Measurements from ENCODE around the gene PODNL1. TPM values are rescaled to one million over a fixed set of nuclear protein-coding genes. Genes with fewer than 3 reads are reported as not detected.
A peak's percentile ranks its signal among the peaks of the same experiment; 100 is the strongest.
"Not testable (repeated sequence)": the region's sequence is repeated elsewhere in the genome, so short reads cannot be mapped to it uniquely, and the experiment has no call there.

Gene PODNL1
- total RNA-seq, 4 donors from 2014 or later, result 0.35 TPM; not detected in 3

DNA sequence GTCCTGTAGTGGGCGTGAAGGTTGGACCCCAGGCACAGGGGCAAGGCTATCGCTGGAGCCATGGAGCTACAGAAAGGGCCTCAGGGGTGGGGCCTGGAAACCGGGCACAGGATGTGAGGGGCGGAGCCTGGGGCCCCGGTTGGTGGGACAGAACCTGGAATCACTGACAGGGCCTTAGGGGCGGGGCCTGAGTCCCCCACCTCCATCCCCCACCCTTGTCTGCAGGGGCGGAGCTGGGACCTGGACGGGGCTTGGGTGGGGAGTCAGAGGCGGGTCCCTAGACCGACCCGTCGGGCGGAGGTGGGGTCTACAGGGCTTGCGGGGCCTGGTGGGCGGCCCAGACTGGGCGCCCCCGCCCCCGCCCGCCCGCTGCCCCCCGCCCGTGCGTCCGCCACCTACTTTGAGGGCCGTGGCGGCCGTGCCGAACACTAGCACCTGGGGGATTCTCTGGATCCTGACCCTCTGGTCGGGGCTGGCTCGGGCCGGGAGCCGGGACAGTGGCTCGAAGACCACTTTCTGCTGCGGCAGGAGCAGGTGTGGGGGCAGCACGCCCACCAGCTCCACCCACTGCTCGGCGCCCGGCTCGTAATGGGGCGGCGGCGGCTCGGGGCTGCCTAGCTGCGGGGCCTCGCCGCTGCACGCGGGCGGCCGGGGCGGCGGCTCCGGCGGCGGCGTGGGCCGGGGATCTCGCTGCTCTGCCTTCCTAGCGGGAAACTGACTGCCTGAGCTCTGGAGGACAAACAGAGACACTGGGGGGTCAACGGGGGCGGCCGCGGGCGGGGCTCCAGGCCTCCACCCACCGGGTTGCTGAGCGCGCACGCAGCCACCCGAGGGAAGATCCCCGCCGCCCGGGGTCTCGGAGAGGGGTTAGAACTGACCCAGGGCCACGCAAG is 40.4 kb upstream of the PODNL1 start:
- no peaks in the 10 kb centered on the region for H3K27me3 ChIP-seq
- H3K27ac ChIP-seq, result peak overlapping the region; percentile 60 to 74 (median 70)
- DNase-seq, result peak; percentile 66 to 86 (median 76)
- TF ChIP-seq, protein P1, sequence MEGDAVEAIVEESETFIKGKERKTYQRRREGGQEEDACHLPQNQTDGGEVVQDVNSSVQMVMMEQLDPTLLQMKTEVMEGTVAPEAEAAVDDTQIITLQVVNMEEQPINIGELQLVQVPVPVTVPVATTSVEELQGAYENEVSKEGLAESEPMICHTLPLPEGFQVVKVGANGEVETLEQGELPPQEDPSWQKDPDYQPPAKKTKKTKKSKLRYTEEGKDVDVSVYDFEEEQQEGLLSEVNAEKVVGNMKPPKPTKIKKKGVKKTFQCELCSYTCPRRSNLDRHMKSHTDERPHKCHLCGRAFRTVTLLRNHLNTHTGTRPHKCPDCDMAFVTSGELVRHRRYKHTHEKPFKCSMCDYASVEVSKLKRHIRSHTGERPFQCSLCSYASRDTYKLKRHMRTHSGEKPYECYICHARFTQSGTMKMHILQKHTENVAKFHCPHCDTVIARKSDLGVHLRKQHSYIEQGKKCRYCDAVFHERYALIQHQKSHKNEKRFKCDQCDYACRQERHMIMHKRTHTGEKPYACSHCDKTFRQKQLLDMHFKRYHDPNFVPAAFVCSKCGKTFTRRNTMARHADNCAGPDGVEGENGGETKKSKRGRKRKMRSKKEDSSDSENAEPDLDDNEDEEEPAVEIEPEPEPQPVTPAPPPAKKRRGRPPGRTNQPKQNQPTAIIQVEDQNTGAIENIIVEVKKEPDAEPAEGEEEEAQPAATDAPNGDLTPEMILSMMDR (IDR thresholded peaks at IDR 0.05), result no peak
- no peak for TF ChIP-seq POLR2A (IDR thresholded peaks at IDR 0.05)
- peaks cover 0 to 33% (median 0%) of the 10 kb centered on the region in 3 donors for H3K36me3 ChIP-seq
- peaks cover 0 to 24% (median 13%) of the 10 kb centered on the region in 4 donors for H3K4me1 ChIP-seq
- H3K9me3 ChIP-seq, result no peaks in the 10 kb centered on the region
- H3K4me3 ChIP-seq, result peak overlapping the region; percentile 40 to 57 (median 50)

DNA sequence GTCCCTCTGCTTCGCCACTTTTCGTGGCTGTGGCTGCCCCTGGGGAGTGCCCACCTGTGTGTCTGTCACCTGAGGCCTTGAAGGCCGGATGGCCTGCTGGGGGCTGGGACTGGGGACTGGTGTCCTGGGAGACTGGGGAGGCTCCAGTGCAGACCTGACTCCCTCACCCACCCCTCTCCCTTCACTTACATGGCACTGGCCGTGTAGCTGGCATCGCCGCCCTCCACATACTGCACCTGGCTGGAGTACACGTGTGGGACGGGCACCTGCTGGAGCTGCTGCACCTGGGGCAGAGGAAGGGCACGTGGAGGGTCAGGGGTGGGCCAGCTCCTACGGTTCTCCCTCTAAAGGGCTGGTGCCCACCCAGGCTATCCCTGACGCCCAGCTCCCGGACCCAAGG is 39.6 kb upstream of the PODNL1 start:
- no peak for DNase-seq
- no peak for TF ChIP-seq POLR2A (IDR thresholded peaks at IDR 0.05)
- TF ChIP-seq, protein P1 (IDR thresholded peaks at IDR 0.05), result no peak
- peak overlapping the region; percentile 60 to 74 (median 70) for H3K27ac ChIP-seq
- H3K4me1 ChIP-seq, result peaks cover 0 to 16% (median 10%) of the 10 kb centered on the region in 4 donors
- no peak overlapping the region for H3K4me3 ChIP-seq
- H3K36me3 ChIP-seq, result peaks cover 0 to 31% (median 0%) of the 10 kb centered on the region in 3 donors
- H3K27me3 ChIP-seq, result no peaks in the 10 kb centered on the region
- H3K9me3 ChIP-seq, result no peaks in the 10 kb centered on the region

DNA sequence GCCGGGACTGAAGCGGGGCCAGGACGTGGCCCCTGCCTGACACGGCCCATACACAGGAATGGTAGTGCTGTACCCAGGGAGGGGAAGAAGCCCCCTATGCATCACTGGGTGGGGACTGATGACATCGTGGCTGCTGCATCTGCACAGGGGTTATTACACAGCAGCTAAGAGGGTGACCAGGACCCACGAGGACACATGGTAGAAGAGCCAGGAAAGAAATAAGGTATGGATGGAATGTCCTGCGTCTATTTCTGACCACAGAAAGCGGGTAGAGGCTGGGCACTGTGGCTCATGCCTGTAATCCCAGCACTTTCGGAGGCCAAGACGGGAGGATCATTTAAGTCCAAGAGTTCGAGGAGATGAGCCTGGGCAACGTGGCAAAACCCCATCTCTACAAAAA is 38.2 kb upstream of the PODNL1 start:
- no peaks in the 10 kb centered on the region for H3K27me3 ChIP-seq
- no peak overlapping the region for H3K27ac ChIP-seq
- peaks cover 0 to 34% (median 0%) of the 10 kb centered on the region in 3 donors for H3K36me3 ChIP-seq
- no peaks in the 10 kb centered on the region for H3K9me3 ChIP-seq
- DNase-seq, result no peak
- TF ChIP-seq, protein P1 (IDR thresholded peaks at IDR 0.05), result no peak
- no peak for TF ChIP-seq POLR2A (IDR thresholded peaks at IDR 0.05)
- H3K4me1 ChIP-seq, result peaks cover 0 to 9% (median 4%) of the 10 kb centered on the region in 4 donors
- H3K4me3 ChIP-seq, result no peak overlapping the region

DNA sequence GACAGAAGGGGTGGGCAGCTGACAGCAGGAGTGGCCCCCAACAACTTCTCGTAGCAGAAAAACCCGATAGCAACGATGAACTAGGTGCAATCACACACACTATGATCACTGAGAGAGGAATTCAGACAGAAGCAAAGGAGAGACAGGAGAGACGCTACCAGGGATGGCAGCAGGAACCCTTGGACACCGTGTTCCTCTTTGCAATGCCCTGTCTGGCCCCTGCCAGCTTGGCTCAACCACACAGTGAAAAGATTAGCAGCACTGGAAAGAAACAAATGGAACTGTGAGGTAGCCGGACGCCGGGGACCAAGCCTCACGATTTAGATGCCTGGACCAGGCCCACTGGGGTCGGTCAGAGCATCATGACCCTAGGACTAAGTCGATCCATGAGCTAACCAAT is 37.7 kb upstream of the PODNL1 start:
- H3K4me1 ChIP-seq, result peaks cover 0 to 9% (median 4%) of the 10 kb centered on the region in 4 donors
- DNase-seq, result no peak
- peaks cover 0 to 40% (median 0%) of the 10 kb centered on the region in 3 donors for H3K36me3 ChIP-seq
- no peaks in the 10 kb centered on the region for H3K27me3 ChIP-seq
- H3K4me3 ChIP-seq, result no peak overlapping the region
- TF ChIP-seq, protein P1 (IDR thresholded peaks at IDR 0.05), result no peak
- no peak for TF ChIP-seq POLR2A (IDR thresholded peaks at IDR 0.05)
- no peaks in the 10 kb centered on the region for H3K9me3 ChIP-seq
- no peak overlapping the region for H3K27ac ChIP-seq

DNA sequence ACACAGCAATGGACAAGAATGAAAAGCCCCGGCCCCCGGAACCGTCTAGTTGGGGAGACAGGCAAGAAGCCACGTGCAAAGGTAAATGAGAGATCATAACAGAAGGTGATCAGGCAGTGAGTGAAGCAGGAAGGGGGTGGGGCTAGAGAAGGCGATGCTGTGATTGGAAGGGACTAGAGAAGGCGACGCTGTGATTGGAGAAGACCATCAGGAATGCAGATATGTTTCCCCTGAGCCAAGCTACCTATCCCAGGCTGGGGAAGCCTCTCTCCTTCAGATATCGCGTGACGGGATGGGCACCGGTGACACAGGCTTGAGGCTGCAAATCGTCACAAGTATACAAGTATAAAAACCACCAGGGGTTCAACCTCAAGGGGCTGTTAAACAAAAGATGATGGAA is 35.9 kb upstream of the PODNL1 start:
- peaks cover 0 to 49% (median 0%) of the 10 kb centered on the region in 3 donors for H3K36me3 ChIP-seq
- peak in 2 of 3 donors; percentile 73 to 77 for DNase-seq

DNA sequence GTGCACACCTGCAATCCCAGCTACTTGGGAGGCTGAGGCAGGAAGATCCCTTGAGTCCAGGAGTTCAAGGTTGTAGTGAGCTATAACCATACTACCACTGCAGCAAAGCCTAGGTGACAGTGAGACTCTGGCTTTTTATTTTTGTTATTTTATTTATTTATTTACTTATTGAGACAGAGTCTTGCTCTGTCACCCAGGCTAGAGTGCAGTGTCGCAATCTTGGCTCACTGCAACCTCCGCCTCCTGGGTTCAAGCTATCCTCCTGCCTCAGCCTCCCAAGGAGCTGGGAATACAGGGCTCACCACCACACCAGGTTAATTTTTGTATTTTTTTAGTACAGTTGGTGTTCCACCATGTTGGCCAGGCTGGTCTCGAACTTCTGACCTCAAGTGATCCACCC is 35.3 kb upstream of the PODNL1 start:
- not testable (repeated sequence) for H3K27ac ChIP-seq, H3K4me1 ChIP-seq, DNase-seq, H3K9me3 ChIP-seq, H3K27me3 ChIP-seq, H3K4me3 ChIP-seq
- peaks cover 0 to 55% (median 0%) of the 10 kb centered on the region in 3 donors for H3K36me3 ChIP-seq

More for the DNA sequence above, 35.9 kb upstream of the PODNL1 start:
- no peak overlapping the region for H3K4me3 ChIP-seq
- TF ChIP-seq, protein P1 (IDR thresholded peaks at IDR 0.05), result no peak
- no peaks in the 10 kb centered on the region for H3K9me3 ChIP-seq
- H3K27me3 ChIP-seq, result no peaks in the 10 kb centered on the region
- peak overlapping the region in 1 of 4 donors; percentile 22 for H3K27ac ChIP-seq
- peaks cover 0 to 3% (median under 1%) of the 10 kb centered on the region in 4 donors for H3K4me1 ChIP-seq

Measured in Peyer's patch (tissue), 4 donors.